Breast epithelium (tissue), 3 donors: ENCODE measurements around the gene CTNND2.

Experiments used
- CTCF ChIP-seq, 3 donors: fragments of 450-650 bp; IDR thresholded peaks; one replicate each; pipeline ENCODE4 v1.5.1; 2016 to 2017; ENCODE audit warnings: antibody characterized with exemption in 3 of 3, mild to moderate bottlenecking in 3 of 3, moderate library complexity in 3 of 3
- POLR2A ChIP-seq: fragments of 450-650 bp; IDR thresholded peaks from one replicate; pipeline ENCODE4 v1.6.1; 2016; ENCODE audit warnings: antibody characterized with exemption, mild to moderate bottlenecking, moderate library complexity
- POLR2AphosphoS5 ChIP-seq, 3 donors: sonication (generic); formaldehyde crosslinking; IDR thresholded peaks; one replicate each; pipeline ENCODE4 v1.6.1; 2017; ENCODE audit warnings: antibody characterized with exemption in 3 of 3

- no peak for TF ChIP-seq POLR2AphosphoS5 (IDR thresholded peaks at IDR 0.05)
- no peak for TF ChIP-seq CTCF (IDR thresholded peaks at IDR 0.05)
- TF ChIP-seq POLR2A = no peak
Measured at GRCh38 chr5:11737010-11737409, 167.2 kb downstream of the CTNND2 start.
